GM15510 (cell line): ENCODE measurements around the gene LRRC3C.

Source experiments
- POLR2A ChIP-seq: IDR thresholded peaks from 3 replicates; pipeline ENCODE4 v1.6.1; 2011; ENCODE audit warnings: borderline replicate concordance; ENCODE audit not compliant: insufficient read length; ENCODE audit errors: extremely low read depth

Gene LRRC3C

GRCh38 chr17:39981766-39982375 is 54.3 kb downstream of the LRRC3C start:
- TF ChIP-seq POLR2A = no peak

GRCh38 chr17:39988206-39988810 is 60.8 kb downstream of the LRRC3C start:
- no peak for TF ChIP-seq POLR2A

- TF ChIP-seq POLR2A = no peak
Measured at GRCh38 chr17:39994448-39994847, 66.9 kb downstream of the LRRC3C start.
